HEK293 (cell line): ENCODE results near the gene DNAH8.

Experiments
- CTCF ChIA-PET: fragments of 350-600 bp; formaldehyde crosslinking; extraction: SDS; loops from one replicate; lab custom pipeline; 2021; ENCODE audit warnings: antibody characterized with exemption; lab: Yijun Ruan, JAX
- POLR2A ChIA-PET: fragments of 300-600 bp; formaldehyde crosslinking; extraction: SDS; loops from one replicate; lab custom pipeline; 2020; ENCODE audit warnings: antibody characterized with exemption, inconsistent platforms; lab: Yijun Ruan, JAX
- H3K27ac ChIP-seq: fragments of 200-500 bp; sonication (Bioruptor generic); 2 replicates; pipeline ENCODE4 v1.5.1; 2014; ENCODE audit warnings: low read depth, low read length, control low read depth, inconsistent platforms; ENCODE audit errors: extremely low read depth
- H3K36me3 ChIP-seq, 2 experiments: fragments of 200-500 bp in 1 of 2; sonication (Bioruptor generic) in 1 of 2; 1 replicate in 1 of 2; 2 replicates in 1 of 2; pipeline ENCODE4 v1.5.1; 2014 to 2017; ENCODE audit warnings: inconsistent platforms in 2 of 2, low read length in 2 of 2; ENCODE audit not compliant: control insufficient read depth in 2 of 2, insufficient read depth in 1 of 2
- H3K4me1 ChIP-seq: fragments of 200-500 bp; sonication (Bioruptor generic); 2 replicates; pipeline ENCODE4 v1.5.1; 2014; ENCODE audit warnings: mild to moderate bottlenecking, low read length, inconsistent platforms; ENCODE audit not compliant: control insufficient read depth, insufficient read depth
- H3K4me3 ChIP-seq: 2 replicates; pipeline ENCODE4 v1.5.1; 2011; ENCODE audit warnings: low read depth, mild to moderate bottlenecking, control low read depth, low read length, moderate library complexity
- H3K9me3 ChIP-seq: fragments of 200-500 bp; sonication (Bioruptor generic); 2 replicates; pipeline ENCODE4 v1.5.1; 2014; ENCODE audit warnings: low read depth, low read length, inconsistent platforms; ENCODE audit not compliant: control insufficient read depth, insufficient read depth
- FEZF1 ChIP-seq: fragments of 450-650 bp; formaldehyde crosslinking; IDR thresholded peaks from 2 replicates; pipeline ENCODE4 v1.5.1; 2016; ENCODE audit warnings: missing biosample characterization, missing genetic modification characterization
- ZBTB21 ChIP-seq: fragments of 450-650 bp; formaldehyde crosslinking; IDR thresholded peaks from 2 replicates; pipeline ENCODE4 v1.5.1; 2017; ENCODE audit warnings: missing biosample characterization, missing genetic modification characterization
- ZBTB44 ChIP-seq: fragments of 450-650 bp; IDR thresholded peaks from 2 replicates; pipeline ENCODE4 v1.5.1; 2018; ENCODE audit warnings: missing biosample characterization, mild to moderate bottlenecking, missing genetic modification characterization
- ZFP41 ChIP-seq: fragments of 450-650 bp; formaldehyde crosslinking; IDR thresholded peaks from 2 replicates; pipeline ENCODE4 v1.5.1; 2016; ENCODE audit warnings: missing biosample characterization, missing genetic modification characterization, borderline replicate concordance
- ZNF10 ChIP-seq: fragments of 450-650 bp; formaldehyde crosslinking; IDR thresholded peaks from 2 replicates; pipeline ENCODE4 v1.5.1; 2017; ENCODE audit warnings: missing biosample characterization, missing genetic modification characterization
- ZNF157 ChIP-seq: fragments of 450-650 bp; formaldehyde crosslinking; IDR thresholded peaks from 2 replicates; pipeline ENCODE4 v1.5.1; 2016; ENCODE audit warnings: missing biosample characterization, missing genetic modification characterization
- ZNF202 ChIP-seq: fragments of 450-650 bp; formaldehyde crosslinking; IDR thresholded peaks from 2 replicates; pipeline ENCODE4 v1.5.1; 2016; ENCODE audit warnings: missing biosample characterization, missing genetic modification characterization, borderline replicate concordance
- ZNF214 ChIP-seq: fragments of 450-650 bp; formaldehyde crosslinking; IDR thresholded peaks from 2 replicates; pipeline ENCODE4 v1.5.1; 2017; ENCODE audit warnings: missing biosample characterization, mild to moderate bottlenecking, missing genetic modification characterization, borderline replicate concordance
- ZNF23 ChIP-seq: fragments of 450-650 bp; formaldehyde crosslinking; IDR thresholded peaks from 2 replicates; pipeline ENCODE4 v1.5.1; 2016; ENCODE audit warnings: missing biosample characterization, missing genetic modification characterization, borderline replicate concordance
- ZNF26 ChIP-seq: fragments of 450-650 bp; formaldehyde crosslinking; IDR thresholded peaks from 2 replicates; pipeline ENCODE4 v1.5.1; 2016; ENCODE audit warnings: missing biosample characterization, missing genetic modification characterization
- ZNF302 ChIP-seq: fragments of 450-650 bp; formaldehyde crosslinking; IDR thresholded peaks from 2 replicates; pipeline ENCODE4 v1.5.1; 2016; ENCODE audit warnings: missing biosample characterization, missing genetic modification characterization, low read depth
- ZNF394 ChIP-seq: fragments of 450-650 bp; formaldehyde crosslinking; IDR thresholded peaks from 2 replicates; pipeline ENCODE4 v1.5.1; 2016; ENCODE audit warnings: missing biosample characterization, missing genetic modification characterization, mild to moderate bottlenecking, moderate library complexity, borderline replicate concordance
- ZNF449 ChIP-seq: fragments of 450-650 bp; formaldehyde crosslinking; IDR thresholded peaks from 2 replicates; pipeline ENCODE4 v1.5.1; 2017; ENCODE audit warnings: missing biosample characterization, mild to moderate bottlenecking, missing genetic modification characterization, moderate library complexity
- ZNF560 ChIP-seq: fragments of 450-650 bp; formaldehyde crosslinking; IDR thresholded peaks from 2 replicates; pipeline ENCODE4 v1.5.1; 2017; ENCODE audit warnings: missing biosample characterization, missing genetic modification characterization, borderline replicate concordance
- ZNF585B ChIP-seq: fragments of 450-650 bp; formaldehyde crosslinking; IDR thresholded peaks from 2 replicates; pipeline ENCODE4 v1.5.1; 2016; ENCODE audit warnings: missing biosample characterization, missing genetic modification characterization
- ZNF645 ChIP-seq: fragments of 450-650 bp; formaldehyde crosslinking; IDR thresholded peaks from 2 replicates; pipeline ENCODE4; 2016; ENCODE audit warnings: missing biosample characterization, missing genetic modification characterization
- ZNF654 ChIP-seq: fragments of 450-650 bp; formaldehyde crosslinking; IDR thresholded peaks from 2 replicates; pipeline ENCODE4 v1.5.1; 2016; ENCODE audit warnings: low read depth, missing biosample characterization, missing genetic modification characterization
- ZNF704 ChIP-seq: fragments of 450-650 bp; formaldehyde crosslinking; IDR thresholded peaks from 2 replicates; pipeline ENCODE4 v1.5.1; 2016; ENCODE audit warnings: missing biosample characterization, missing genetic modification characterization
- ZNF777 ChIP-seq: fragments of 450-650 bp; formaldehyde crosslinking; IDR thresholded peaks from 2 replicates; pipeline ENCODE4 v1.5.1; 2017; ENCODE audit warnings: missing biosample characterization, missing genetic modification characterization, borderline replicate concordance

DNAH8 gene

GRCh38 chr6:39009476-39009875, 294.4 kb downstream of the DNAH8 start:
- H3K36me3 ChIP-seq: no peaks in the 10 kb centered on the region
- H3K9me3 ChIP-seq: no peaks in the 10 kb centered on the region
- no peak overlapping the region for H3K27ac ChIP-seq
- TF ChIP-seq FEZF1 (tag by site-specific recombination): peak; percentile 65
- no peak for TF ChIP-seq ZNF214 (tag by site-specific recombination)
- peak; percentile 68 for TF ChIP-seq ZBTB44 (tag by site-specific recombination)
- POLR2A ChIA-PET: no interaction called here
- CTCF ChIA-PET: interaction anchor here (0.9 to 3.6 kb wide), 6 partner anchors 9 to 156 kb away, joined by 3 to 17 read pairs (median 3); no protein-coding TSS in a partner anchor
- no peak overlapping the region for H3K4me3 ChIP-seq
- H3K4me1 ChIP-seq: peaks cover 3% of the 10 kb centered on the region

GRCh38 chr6:39016839-39017546, 301.9 kb downstream of the DNAH8 start:
- Histone ChIP-seq H3K4me1 (no peaks in the 10 kb centered on the region), H3K27ac (no peak overlapping the region), H3K4me3 (no peak overlapping the region), H3K9me3 (no peaks in the 10 kb centered on the region), H3K36me3 (no peaks in the 10 kb centered on the region)
- TF ChIP-seq ZNF157 (tag by site-specific recombination) (no peak), FEZF1 (tag by site-specific recombination) (no peak), ZNF704 (no peak), ZNF560 (no peak), ZNF654 (tag by site-specific recombination) (no peak), ZNF302 (tag by site-specific recombination) (no peak), ZBTB21 (tag by site-specific recombination) (no peak), ZNF10 (no peak), ZNF777 (tag by site-specific recombination) (no peak), ZNF26 (no peak), ZNF449 (no peak), ZNF202 (no peak), ZFP41 (no peak), ZNF23 (tag by site-specific recombination) (no peak), ZNF394 (no peak), ZNF645 (tag by site-specific recombination) (no peak), ZNF585B (no peak)
- POLR2A ChIA-PET: no interaction called here
- CTCF ChIA-PET: interaction anchor here (0.6 to 3.1 kb wide), 6 partner anchors 9 to 1366 kb away, joined by 4 to 16 read pairs (median 8); no protein-coding TSS in a partner anchor
